Measurements from ENCODE around the gene ADAMTS2.

- TF ChIP-seq EZH2phosphoT487 (IDR thresholded peaks at IDR 0.05; ENCODE audit: insufficient read depth, low read depth), result no peak
- no peak for TF ChIP-seq EZH2 (IDR thresholded peaks at IDR 0.05; ENCODE audit: insufficient read depth, poor library complexity, severe bottlenecking)
These were observed 94.6 kb downstream of the ADAMTS2 start for GRCh38 chr5:179250561-179251225.
